ENCODE data around the gene TMBIM1.

The TMBIM1 gene

GRCh38 chr2:218292048-218293014 is at the start of gene TMBIM1:
TSS of gene TMBIM1 (minus strand) at chr2:218292503. CDS start at chr2:218282141, 10,362 bp downstream.
- DNase-seq (ENCODE audit: low read depth in 2 of 3, low spot score in 2 of 3) = peak in 2 of 3 experiments; percentile 58 to 72

GRCh38 chr2:218341381-218341780 is 49.1 kb upstream of the TMBIM1 start:
- no peak for DNase-seq (ENCODE audit: low read depth in 2 of 3, low spot score in 2 of 3)

- no peak for DNase-seq (ENCODE audit: low read depth in 2 of 3, low spot score in 2 of 3)
Observed at GRCh38 chr2:218340656-218341055, 48.4 kb upstream of the TMBIM1 start.

- no peak for DNase-seq (ENCODE audit: low read depth in 2 of 3, low spot score in 2 of 3)
Observed at GRCh38 chr2:218334531-218334930, 42.2 kb upstream of the TMBIM1 start.

GRCh38 chr2:218332920-218333645 is 40.8 kb upstream of the TMBIM1 start:
- DNase-seq (ENCODE audit: low read depth in 2 of 3, low spot score in 2 of 3) = no peak

- DNase-seq (ENCODE audit: low read depth in 2 of 3, low spot score in 2 of 3) = no peak
Observed at GRCh38 chr2:218332288-218332687, 40.0 kb upstream of the TMBIM1 start.

GRCh38 chr2:218331745-218332144 is 39.4 kb upstream of the TMBIM1 start:
- DNase-seq (ENCODE audit: low read depth in 2 of 3, low spot score in 2 of 3) = no peak

- no peak for DNase-seq (ENCODE audit: low read depth in 2 of 3, low spot score in 2 of 3)
Observed at GRCh38 chr2:218329826-218330593, 37.7 kb upstream of the TMBIM1 start.

- DNase-seq (ENCODE audit: low read depth in 2 of 3, low spot score in 2 of 3) = no peak
Observed at GRCh38 chr2:218329027-218329825, 36.9 kb upstream of the TMBIM1 start.

GRCh38 chr2:218328294-218328693 is 36.0 kb upstream of the TMBIM1 start:
- DNase-seq (ENCODE audit: low read depth in 2 of 3, low spot score in 2 of 3) = no peak

GRCh38 chr2:218327451-218328210 is 35.3 kb upstream of the TMBIM1 start:
- DNase-seq (ENCODE audit: low read depth in 2 of 3, low spot score in 2 of 3) = no peak

- no peak for DNase-seq (ENCODE audit: low read depth in 2 of 3, low spot score in 2 of 3)
Observed at GRCh38 chr2:218326315-218326714, 34.0 kb upstream of the TMBIM1 start.

- DNase-seq (ENCODE audit: low read depth in 2 of 3, low spot score in 2 of 3) = no peak
Observed at GRCh38 chr2:218325566-218326160, 33.4 kb upstream of the TMBIM1 start.

- DNase-seq (ENCODE audit: low read depth in 2 of 3, low spot score in 2 of 3) = no peak
Observed at GRCh38 chr2:218323526-218324472, 31.5 kb upstream of the TMBIM1 start.

GRCh38 chr2:218322768-218323525 is 30.6 kb upstream of the TMBIM1 start:
- peak in 2 of 3 experiments; percentile 16 to 31 for DNase-seq (ENCODE audit: low read depth in 2 of 3, low spot score in 2 of 3)

- DNase-seq (ENCODE audit: low read depth in 2 of 3, low spot score in 2 of 3) = no peak
Observed at GRCh38 chr2:218320704-218321336, 28.5 kb upstream of the TMBIM1 start.

GRCh38 chr2:218319813-218320365 is 27.6 kb upstream of the TMBIM1 start:
- DNase-seq (ENCODE audit: low read depth in 2 of 3, low spot score in 2 of 3) = no peak
